Stomach (tissue), 9 donors: ENCODE data around the gene ERGIC2. TPM values are rescaled to one million over a fixed set of nuclear protein-coding genes. Genes with fewer than 3 reads are reported as not detected.

Experiments
- DNase-seq, 2 donors: peaks; one replicate each; pipeline versions ENCODE4 v3.0.0 to v3.0.0-alpha.2; 2013 to 2019
- H3K27ac ChIP-seq, 5 donors: fragments of 200-600 bp in 4 of 5; sonication (generic) in 4 of 5; one replicate each; pipeline ENCODE4 v1.5.1; 2013 to 2019; ENCODE audit warnings: mild to moderate bottlenecking in 1 of 5, moderate library complexity in 1 of 5
- H3K27me3 ChIP-seq, 3 donors: fragments of 200-600 bp; sonication (generic); one replicate each; pipeline ENCODE4 v1.5.1; 2017 to 2019; ENCODE audit warnings: mixed run types in 1 of 3
- H3K36me3 ChIP-seq, 4 donors: fragments of 200-600 bp; sonication (generic); 1 replicate in 3 of 4; 2 replicates in 1 of 4; pipeline ENCODE4 v1.5.1; 2016 to 2019
- H3K4me1 ChIP-seq, 4 donors: fragments of 200-600 bp; sonication (generic); one replicate each; pipeline ENCODE4 v1.5.1; 2016 to 2019
- H3K4me3 ChIP-seq, 4 donors: fragments of 200-600 bp; sonication (generic) in 3 of 4; one replicate each; pipeline ENCODE4 v1.5.1; 2016 to 2019; ENCODE audit warnings: mild to moderate bottlenecking in 1 of 4
- H3K9me3 ChIP-seq, 4 donors: fragments of 200-600 bp; sonication (generic); one replicate each; pipeline ENCODE4 v1.5.1; 2016 to 2019
- EP300 ChIP-seq: sonication (generic); formaldehyde crosslinking; IDR thresholded peaks from one replicate; pipeline ENCODE4 v1.6.1; 2017; ENCODE audit warnings: antibody characterized with exemption
- POLR2A ChIP-seq, 4 donors: fragments of 450-650 bp; IDR thresholded peaks; one replicate each; pipeline ENCODE4 v1.6.1; 2016; ENCODE audit warnings: antibody characterized with exemption in 4 of 4, control low read depth in 2 of 4, mild to moderate bottlenecking in 1 of 4, moderate library complexity in 1 of 4
- POLR2AphosphoS5 ChIP-seq, 3 donors: sonication (generic); formaldehyde crosslinking; IDR thresholded peaks; one replicate each; pipeline ENCODE4 v1.6.1; 2016; ENCODE audit warnings: antibody characterized with exemption in 3 of 3
- WGBS, 5 donors: extraction: QIAGEN DNeasy Blood & Tissue Kit in 3 of 5; methylation state at CpG; one replicate each; pipeline versions ENCODE4 v1.1.5 to v1.1.7; 2013 to 2018; 5-methylcytosine and 5-hydroxymethylcytosine counted together
- intact Hi-C: fragments of 100-400 bp; cut with DNase I; formaldehyde crosslinking; loops from one replicate; pipeline ENCODE4 v1.15.1; 2023; ENCODE audit warnings: low total_unique reads
- polyA plus RNA-seq, 3 donors: library from polyadenylated mRNA; stranded (reverse); fragments of 200-250 nt; gene quantifications; one replicate each; pipeline ENCODE4 v1.2.3, GENCODE V29; 2013
- total RNA-seq, 5 donors: library from RNA; depleted of rRNA; stranded (reverse); fragments of >200 nt; gene quantifications; one replicate each; pipeline versions ENCODE4 v1.1.0 to v1.2.3, GENCODE V29; 2014 to 2016
- TF ChIP-seq, protein P1 (sequence below), 7 experiments: fragments of 450-650 bp in 4 of 7; fragments of 200-600 bp in 3 of 7; sonication (generic) in 3 of 7; IDR thresholded peaks; one replicate each; pipeline ENCODE4 v1.5.1; 2016 to 2019; ENCODE audit warnings: antibody characterized with exemption in 7 of 7, control low read depth in 2 of 7, mild to moderate bottlenecking in 1 of 7
- donor health status: healthy with polysubstance abuse.
- donor health status: Bipolar disorder and iron deficiency.
- donor health status: healthy.

Gene ERGIC2
- total and polyA plus RNA-seq, 8 donors = 17.4 to 45.7 (median 33.2) TPM

DNA sequence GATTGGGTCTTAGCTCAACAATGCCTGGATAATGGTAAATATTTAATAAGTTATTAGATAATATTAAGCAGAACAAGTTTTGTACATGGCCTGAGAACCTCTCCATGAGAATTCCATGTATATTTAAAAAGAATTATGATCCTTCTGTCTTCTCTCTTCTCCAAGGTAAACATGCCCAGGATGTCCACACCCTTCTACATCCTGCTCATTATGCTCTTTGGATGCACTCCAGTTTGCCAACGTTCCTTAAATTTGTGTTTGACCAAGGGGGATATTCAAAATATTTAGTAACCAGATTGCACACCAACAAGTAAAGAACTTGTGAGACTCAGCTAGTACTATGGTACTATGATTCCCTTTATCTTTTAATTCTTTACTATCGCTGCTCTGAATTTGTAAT, 44.8 kb upstream of the ERGIC2 start:
- TF ChIP-seq, protein P1, sequence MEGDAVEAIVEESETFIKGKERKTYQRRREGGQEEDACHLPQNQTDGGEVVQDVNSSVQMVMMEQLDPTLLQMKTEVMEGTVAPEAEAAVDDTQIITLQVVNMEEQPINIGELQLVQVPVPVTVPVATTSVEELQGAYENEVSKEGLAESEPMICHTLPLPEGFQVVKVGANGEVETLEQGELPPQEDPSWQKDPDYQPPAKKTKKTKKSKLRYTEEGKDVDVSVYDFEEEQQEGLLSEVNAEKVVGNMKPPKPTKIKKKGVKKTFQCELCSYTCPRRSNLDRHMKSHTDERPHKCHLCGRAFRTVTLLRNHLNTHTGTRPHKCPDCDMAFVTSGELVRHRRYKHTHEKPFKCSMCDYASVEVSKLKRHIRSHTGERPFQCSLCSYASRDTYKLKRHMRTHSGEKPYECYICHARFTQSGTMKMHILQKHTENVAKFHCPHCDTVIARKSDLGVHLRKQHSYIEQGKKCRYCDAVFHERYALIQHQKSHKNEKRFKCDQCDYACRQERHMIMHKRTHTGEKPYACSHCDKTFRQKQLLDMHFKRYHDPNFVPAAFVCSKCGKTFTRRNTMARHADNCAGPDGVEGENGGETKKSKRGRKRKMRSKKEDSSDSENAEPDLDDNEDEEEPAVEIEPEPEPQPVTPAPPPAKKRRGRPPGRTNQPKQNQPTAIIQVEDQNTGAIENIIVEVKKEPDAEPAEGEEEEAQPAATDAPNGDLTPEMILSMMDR (IDR thresholded peaks at IDR 0.05) = no peak
- no peak for TF ChIP-seq POLR2A (IDR thresholded peaks at IDR 0.05)
- TF ChIP-seq EP300 = no peak
- no peak for TF ChIP-seq POLR2AphosphoS5 (IDR thresholded peaks at IDR 0.05)
- H3K9me3 ChIP-seq = peaks cover 0 to 6% (median 0%) of the 10 kb centered on the region in 4 donors
- H3K4me1 ChIP-seq = no peaks in the 10 kb centered on the region
- intact Hi-C loops = no loop called here
- 39 to 48% (median 47%) methylated on average over 2 of the region's 2 CpGs for WGBS, 5 donors
- H3K27ac ChIP-seq = no peak overlapping the region
- no peak overlapping the region for H3K4me3 ChIP-seq
- DNase-seq = no peak
- no peaks in the 10 kb centered on the region for H3K27me3 ChIP-seq
- no peaks in the 10 kb centered on the region for H3K36me3 ChIP-seq

- intact Hi-C loops = no loop called here
- H3K27ac ChIP-seq = no peak overlapping the region
- no peaks in the 10 kb centered on the region for H3K9me3 ChIP-seq
- TF ChIP-seq EP300 (no peak), POLR2A (IDR thresholded peaks at IDR 0.05) (no peak), POLR2AphosphoS5 (IDR thresholded peaks at IDR 0.05) (no peak)
- TF ChIP-seq, protein P1 (IDR thresholded peaks at IDR 0.05) = no peak
- H3K27me3 ChIP-seq = no peaks in the 10 kb centered on the region
- no peak overlapping the region for H3K4me3 ChIP-seq
- H3K36me3 ChIP-seq = no peaks in the 10 kb centered on the region
- DNase-seq = no peak
- no peaks in the 10 kb centered on the region for H3K4me1 ChIP-seq
These were observed 35.8 kb upstream of the ERGIC2 start for GRCh38 chr12:29416748-29417147.

GRCh38 chr12:29415111-29415510, 34.1 kb upstream of the ERGIC2 start:
- Histone ChIP-seq H3K9me3 (peaks cover 0 to 4% (median 0%) of the 10 kb centered on the region in 4 donors), H3K27ac (no peak overlapping the region), H3K27me3 (no peaks in the 10 kb centered on the region), H3K4me3 (no peak overlapping the region), H3K36me3 (no peaks in the 10 kb centered on the region), H3K4me1 (no peaks in the 10 kb centered on the region)
- TF ChIP-seq EP300 = no peak
- no peak for TF ChIP-seq POLR2A (IDR thresholded peaks at IDR 0.05)
- TF ChIP-seq POLR2AphosphoS5 (IDR thresholded peaks at IDR 0.05) = no peak
- TF ChIP-seq, protein P1 (IDR thresholded peaks at IDR 0.05) = no peak
- no peak for DNase-seq
- 31 to 51% (median 41%) methylated on average over 4 of the region's 4 CpGs for WGBS, 5 donors
- intact Hi-C loops = no loop called here

DNA sequence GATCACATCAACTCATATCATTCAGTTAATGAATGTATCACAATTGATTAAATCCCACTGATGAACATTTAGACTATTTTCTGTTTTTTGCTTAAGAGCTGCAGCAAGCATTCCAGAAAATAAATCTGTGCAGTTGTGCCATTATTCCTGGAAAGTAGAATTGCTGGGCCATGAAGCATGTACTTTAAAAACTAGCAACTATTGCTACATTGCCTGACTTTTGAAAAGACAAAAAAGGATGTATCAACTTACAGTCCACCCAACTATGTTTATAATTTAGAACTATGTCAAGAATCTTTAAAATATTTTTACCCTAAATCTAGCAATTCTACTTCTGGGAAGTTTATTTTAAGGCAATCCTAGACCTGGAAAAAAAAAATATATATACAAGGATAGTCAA, 33.4 kb upstream of the ERGIC2 start:
- H3K9me3 ChIP-seq = peaks cover 0 to 4% (median 0%) of the 10 kb centered on the region in 4 donors
- intact Hi-C loops = no loop called here
- H3K27me3 ChIP-seq = no peaks in the 10 kb centered on the region
- H3K4me3 ChIP-seq = no peak overlapping the region
- no peak overlapping the region for H3K27ac ChIP-seq
- DNase-seq = no peak
- H3K36me3 ChIP-seq = no peaks in the 10 kb centered on the region
- TF ChIP-seq, protein P1 (IDR thresholded peaks at IDR 0.05) = no peak
- TF ChIP-seq POLR2AphosphoS5 (IDR thresholded peaks at IDR 0.05) (no peak), EP300 (no peak), POLR2A (IDR thresholded peaks at IDR 0.05) (no peak)
- H3K4me1 ChIP-seq = no peaks in the 10 kb centered on the region
